HEK293 (cell line): ENCODE data around the gene DCP1A.

Experiments used
- ATF2 ChIP-seq: fragments of 450-650 bp; formaldehyde crosslinking; IDR thresholded peaks from 2 replicates; pipeline ENCODE4 v1.5.1; 2016; ENCODE audit warnings: missing biosample characterization, missing genetic modification characterization, low read depth
- BCL11A ChIP-seq: fragments of 450-650 bp; formaldehyde crosslinking; IDR thresholded peaks from 2 replicates; pipeline ENCODE4 v1.5.1; 2016; ENCODE audit warnings: low read depth, missing biosample characterization, missing genetic modification characterization
- CTCF ChIP-seq: fragments of 450-650 bp; formaldehyde crosslinking; IDR thresholded peaks from 2 replicates; pipeline ENCODE4 v1.5.1; 2016; ENCODE audit warnings: missing biosample characterization, missing genetic modification characterization
- PBX3 ChIP-seq: sonication (generic); formaldehyde crosslinking; IDR thresholded peaks from 2 replicates; pipeline ENCODE4 v1.8.1; 2022; ENCODE audit warnings: mild to moderate bottlenecking, moderate library complexity, missing genetic modification reagents
- ZBTB7A ChIP-seq: fragments of 450-650 bp; formaldehyde crosslinking; IDR thresholded peaks from 2 replicates; pipeline ENCODE4 v1.5.1; 2016; ENCODE audit warnings: low read depth, missing biosample characterization, missing genetic modification characterization
- ZNF121 ChIP-seq: fragments of 450-650 bp; formaldehyde crosslinking; IDR thresholded peaks from 2 replicates; pipeline ENCODE4 v1.5.1; 2016; ENCODE audit warnings: missing biosample characterization, missing genetic modification characterization
- ZNF132 ChIP-seq: fragments of 450-650 bp; formaldehyde crosslinking; IDR thresholded peaks from 2 replicates; pipeline ENCODE4 v1.5.1; 2017; ENCODE audit warnings: missing biosample characterization, missing genetic modification characterization, borderline replicate concordance
- ZNF2 ChIP-seq: fragments of 450-650 bp; formaldehyde crosslinking; IDR thresholded peaks from 2 replicates; pipeline ENCODE4 v1.5.1; 2016; ENCODE audit warnings: missing biosample characterization, missing genetic modification characterization
- ZNF311 ChIP-seq: fragments of 450-650 bp; formaldehyde crosslinking; IDR thresholded peaks from 2 replicates; pipeline ENCODE4 v1.5.1; 2017; ENCODE audit warnings: missing biosample characterization, missing genetic modification characterization, borderline replicate concordance
- ZNF423 ChIP-seq: fragments of 450-650 bp; formaldehyde crosslinking; IDR thresholded peaks from 2 replicates; pipeline ENCODE4 v1.5.1; 2016; ENCODE audit warnings: missing biosample characterization, missing genetic modification characterization
- ZNF514 ChIP-seq: fragments of 450-650 bp; formaldehyde crosslinking; IDR thresholded peaks from 2 replicates; pipeline ENCODE4 v1.5.1; 2016; ENCODE audit warnings: missing biosample characterization, missing genetic modification characterization

GRCh38 chr3:53256704-53257055, 90.7 kb downstream of the DCP1A start:
- TF ChIP-seq ZNF132 (tag by site-specific recombination) (no peak), BCL11A (tag by site-specific recombination) (no peak), ZNF514 (no peak), CTCF (tag by site-specific recombination) (no peak), ZNF423 (tag by site-specific recombination) (no peak), ZNF121 (tag by site-specific recombination) (no peak), ZNF2 (no peak), ZBTB7A (tag by site-specific recombination) (no peak), ZNF311 (no peak), PBX3 (CRISPR knock-in tag) (no peak), ATF2 (tag by site-specific recombination) (no peak)
